Liver (tissue), 9 donors: ENCODE data around the gene TAF5L. TPM values are rescaled to one million over a fixed set of nuclear protein-coding genes. Genes with fewer than 3 reads are reported as not detected.

Experiments
- DNase-seq: peaks from one replicate; pipeline ENCODE4 v3.0.0-alpha.2; 2017; ENCODE audit warnings: low spot score
- H3K27ac ChIP-seq, 2 donors: one replicate each; pipeline ENCODE4 v1.7.0; 2013; ENCODE audit warnings: inconsistent platforms in 2 of 2, low read length in 2 of 2, control low read depth in 1 of 2, low read depth in 1 of 2, mild to moderate bottlenecking in 1 of 2
- H3K27me3 ChIP-seq, 4 donors: one replicate each; pipeline versions ENCODE4 v1.6.1 to v1.7.0; 2013; ENCODE audit warnings: low read length in 3 of 4, inconsistent platforms in 1 of 4, mild to moderate bottlenecking in 1 of 4, moderate library complexity in 1 of 4; ENCODE audit not compliant: control insufficient read depth in 4 of 4, insufficient read depth in 4 of 4
- H3K36me3 ChIP-seq, 4 donors: one replicate each; pipeline versions ENCODE4 v1.6.1 to v1.7.0; 2013; ENCODE audit warnings: low read length in 3 of 4, mild to moderate bottlenecking in 3 of 4, low read depth in 1 of 4, moderate library complexity in 1 of 4; ENCODE audit not compliant: control insufficient read depth in 4 of 4, insufficient read depth in 3 of 4
- H3K4me1 ChIP-seq, 4 donors: one replicate each; pipeline versions ENCODE4 v1.6.1 to v1.7.0; 2013; ENCODE audit warnings: low read length in 3 of 4, mild to moderate bottlenecking in 3 of 4, moderate library complexity in 1 of 4; ENCODE audit not compliant: control insufficient read depth in 4 of 4, insufficient read depth in 4 of 4
- H3K4me3 ChIP-seq, 3 donors: one replicate each; pipeline versions ENCODE4 v1.6.1 to v1.7.0; 2013; ENCODE audit warnings: low read length in 3 of 3, control low read depth in 1 of 3, low read depth in 1 of 3, mild to moderate bottlenecking in 1 of 3
- H3K9ac ChIP-seq, 2 donors: one replicate each; pipeline ENCODE4 v1.7.0; 2013; ENCODE audit warnings: low read length in 2 of 2, mild to moderate bottlenecking in 2 of 2, moderate library complexity in 2 of 2, control low read depth in 1 of 2, low read depth in 1 of 2
- H3K9me3 ChIP-seq, 4 donors: one replicate each; pipeline versions ENCODE4 v1.6.1 to v1.7.0; 2013; ENCODE audit warnings: low read length in 3 of 4; ENCODE audit not compliant: control insufficient read depth in 4 of 4
- ATF3 ChIP-seq: IDR thresholded peaks from 2 replicates; pipeline ENCODE4 v1.6.1; 2016; ENCODE audit warnings: antibody characterized with exemption
- EGR1 ChIP-seq, 2 donors: IDR thresholded peaks; 2 replicates each; pipeline ENCODE4 v1.6.1; 2016 to 2018; ENCODE audit warnings: antibody characterized with exemption in 2 of 2, low read depth in 2 of 2
- FOXA1 ChIP-seq: IDR thresholded peaks from 2 replicates; pipeline ENCODE4 v1.6.1; 2016; ENCODE audit warnings: antibody characterized with exemption
- FOXA2 ChIP-seq: IDR thresholded peaks from 2 replicates; pipeline ENCODE4 v1.6.1; 2016; ENCODE audit warnings: antibody characterized with exemption
- GABPA ChIP-seq, 2 donors: IDR thresholded peaks in 1 of 2; conservative IDR thresholded peaks in 1 of 2; 2 replicates each; pipeline ENCODE4 v1.6.1; 2016; ENCODE audit warnings: antibody characterized with exemption in 2 of 2, mild to moderate bottlenecking in 1 of 2, moderate library complexity in 1 of 2
- HNF4A ChIP-seq, 2 donors: conservative IDR thresholded peaks; 2 replicates each; pipeline ENCODE4 v1.6.1; 2016; ENCODE audit warnings: antibody characterized with exemption in 2 of 2, mild to moderate bottlenecking in 2 of 2
- HNF4G ChIP-seq: IDR thresholded peaks from 2 replicates; pipeline ENCODE4 v1.6.1; 2016; ENCODE audit warnings: antibody characterized with exemption
- JUND ChIP-seq, 2 donors: IDR thresholded peaks; 2 replicates each; pipeline ENCODE4 v1.6.1; 2016; ENCODE audit warnings: antibody characterized with exemption in 2 of 2
- MAX ChIP-seq: IDR thresholded peaks from 2 replicates; pipeline ENCODE4 v1.6.1; 2016; ENCODE audit warnings: antibody characterized with exemption
- NR2F2 ChIP-seq: IDR thresholded peaks from 2 replicates; pipeline ENCODE4 v1.6.1; 2016; ENCODE audit warnings: antibody characterized with exemption
- RAD21 ChIP-seq, 2 donors: IDR thresholded peaks; 2 replicates each; pipeline ENCODE4 v1.6.1; 2016; ENCODE audit warnings: antibody characterized with exemption in 2 of 2, mild to moderate bottlenecking in 2 of 2
- REST ChIP-seq: IDR thresholded peaks from 2 replicates; pipeline ENCODE4 v1.6.1; 2016; ENCODE audit warnings: antibody characterized with exemption, mild to moderate bottlenecking
- RXRA ChIP-seq, 2 donors: IDR thresholded peaks; 2 replicates each; pipeline ENCODE4 v1.6.1; 2017 to 2018; ENCODE audit warnings: antibody characterized with exemption in 2 of 2, mild to moderate bottlenecking in 1 of 2
- YY1 ChIP-seq: IDR thresholded peaks from 2 replicates; pipeline ENCODE4 v1.6.1; 2016; ENCODE audit warnings: antibody characterized with exemption, mild to moderate bottlenecking
- ZBTB33 ChIP-seq: IDR thresholded peaks from 2 replicates; pipeline ENCODE4 v1.6.1; 2016; ENCODE audit warnings: antibody characterized with exemption
- WGBS: extraction: QIAGEN DNeasy Blood & Tissue Kit; methylation state at CpG from one replicate; pipeline ENCODE4 v1.1.7; 2013; 5-methylcytosine and 5-hydroxymethylcytosine counted together
- polyA plus RNA-seq, 2 donors: library from polyadenylated mRNA; stranded (reverse) in 1 of 2; unstranded in 1 of 2; fragments of 200-250 nt in 1 of 2; fragments of >200 nt in 1 of 2; fragmentation: Nextera tagmentation in 1 of 2; extraction: Ambion mirVana in 1 of 2; gene quantifications; one replicate each; pipeline versions ENCODE4 v1.2.1 to v1.2.3, GENCODE V29; 2013 to 2015
- total RNA-seq, 2 donors: library from RNA; depleted of rRNA; stranded (reverse); fragments of >200 nt; gene quantifications; one replicate each; pipeline ENCODE4 v1.2.3, GENCODE V29; 2014
- donor health status: healthy.
- donor health status: healthy.
- donor health status: healthy.
- donor health status: healthy.
- donor health status: healthy.

Gene TAF5L
- total and polyA plus RNA-seq, 4 donors = 1.8 to 16.2 (median 10.4) TPM

- 42% methylated on average over 7 of the region's 7 CpGs for WGBS
- DNase-seq = no peak
- no peak overlapping the region for H3K27ac ChIP-seq
Observed at GRCh38 chr1:229563241-229563640, 62.7 kb downstream of the TAF5L start.

GRCh38 chr1:229562686-229563085 lies 63.2 kb downstream of the TAF5L start:
- Histone ChIP-seq H3K4me3 (no peak overlapping the region), H3K9me3 (no peaks in the 10 kb centered on the region), H3K27ac (no peak overlapping the region), H3K9ac (no peak overlapping the region), H3K36me3 (no peaks in the 10 kb centered on the region), H3K4me1 (peaks cover 0 to 16% (median 3%) of the 10 kb centered on the region in 4 donors), H3K27me3 (no peaks in the 10 kb centered on the region)
- 96% methylated on average over 3 of the region's 3 CpGs for WGBS
- DNase-seq = no peak
- TF ChIP-seq GABPA (IDR thresholded peaks at IDR 0.05 in 1 of 2, conservative IDR thresholded peaks at IDR 0.05 in 1 of 2) (no peak), ZBTB33 (no peak), REST (no peak), EGR1 (IDR thresholded peaks at IDR 0.05; ENCODE audit: low read depth in 2 of 2) (no peak), ATF3 (no peak)

More at GRCh38 chr1:229563241-229563640, 62.7 kb downstream of the TAF5L start:
- Histone ChIP-seq H3K27me3 (no peaks in the 10 kb centered on the region), H3K4me1 (peaks cover 0 to 12% (median 3%) of the 10 kb centered on the region in 4 donors), H3K36me3 (no peaks in the 10 kb centered on the region), H3K4me3 (no peak overlapping the region), H3K9me3 (no peaks in the 10 kb centered on the region), H3K9ac (no peak overlapping the region)
- TF ChIP-seq ZBTB33 (no peak), MAX (no peak), RAD21 (IDR thresholded peaks at IDR 0.05) (no peak), YY1 (no peak), ATF3 (no peak), EGR1 (IDR thresholded peaks at IDR 0.05; ENCODE audit: low read depth in 2 of 2) (no peak), RXRA (IDR thresholded peaks at IDR 0.05) (no peak), FOXA2 (no peak), HNF4G (no peak), FOXA1 (no peak), JUND (IDR thresholded peaks at IDR 0.05) (no peak), REST (no peak), GABPA (IDR thresholded peaks at IDR 0.05 in 1 of 2, conservative IDR thresholded peaks at IDR 0.05 in 1 of 2) (no peak), HNF4A (conservative IDR thresholded peaks at IDR 0.05) (no peak), NR2F2 (no peak)
